Thyroid gland (tissue), 4 donors: ENCODE measurements around the gene NMRK2. TPM values are rescaled to one million over a fixed set of nuclear protein-coding genes. Genes with fewer than 3 reads are reported as not detected.
"Not testable (repeated sequence)": the region's sequence is repeated elsewhere in the genome, so short reads cannot be mapped to it uniquely, and the experiment has no call there.

Source experiments
- DNase-seq, 2 donors: peaks; one replicate each; pipeline ENCODE4 v3.0.0-alpha.2; 2019
- H3K27ac ChIP-seq, 3 donors: fragments of 200-600 bp; sonication (generic); 1 replicate in 2 of 3; 2 replicates in 1 of 3; pipeline ENCODE4 v1.5.1; 2016 to 2019; ENCODE audit warnings: mild to moderate bottlenecking in 1 of 3, moderate library complexity in 1 of 3
- H3K27me3 ChIP-seq: fragments of 200-600 bp; sonication (generic); one replicate; pipeline ENCODE4 v1.5.1; 2019
- H3K36me3 ChIP-seq, 2 donors: fragments of 200-600 bp; sonication (generic); one replicate each; pipeline ENCODE4 v1.5.1; 2016 to 2019
- H3K4me1 ChIP-seq, 2 donors: fragments of 200-600 bp; sonication (generic); one replicate each; pipeline ENCODE4 v1.5.1; 2017 to 2019
- H3K4me3 ChIP-seq, 3 donors: fragments of 200-600 bp; sonication (generic); replicated peaks in 1 of 3; 1 replicate in 2 of 3; 2 replicates in 1 of 3; pipeline ENCODE4 v1.5.1; 2016; ENCODE audit warnings: mild to moderate bottlenecking in 1 of 3
- H3K9me3 ChIP-seq: fragments of 200-600 bp; sonication (generic); one replicate; pipeline ENCODE4 v1.5.1; 2017
- CTCF ChIP-seq, 6 experiments: fragments of 200-600 bp in 3 of 6; fragments of 450-650 bp in 3 of 6; sonication (generic) in 3 of 6; IDR thresholded peaks; one replicate each; pipeline ENCODE4 v1.5.1; 2016 to 2019; ENCODE audit warnings: antibody characterized with exemption in 6 of 6, mild to moderate bottlenecking in 2 of 6, inconsistent platforms in 1 of 6, moderate library complexity in 1 of 6
- POLR2A ChIP-seq, 2 donors: fragments of 450-650 bp; IDR thresholded peaks; one replicate each; pipeline ENCODE4 v1.6.1; 2017; ENCODE audit warnings: antibody characterized with exemption in 2 of 2, mild to moderate bottlenecking in 2 of 2, moderate library complexity in 1 of 2
- WGBS, 2 donors: methylation state at CpG; one replicate each; pipeline ENCODE4 v1.1.5; 2017; 5-methylcytosine and 5-hydroxymethylcytosine counted together
- intact Hi-C: fragments of 100-400 bp; cut with DNase I; formaldehyde crosslinking; loops from one replicate; pipeline ENCODE4 v1.15.1; 2023
- total RNA-seq, 4 donors: library from RNA; depleted of rRNA; stranded (reverse); fragments of >200 nt; gene quantifications; one replicate each; pipeline ENCODE4 v1.2.3, GENCODE V29; 2016

The NMRK2 gene
- total RNA-seq, 4 donors from 2014 or later = not detected

- 82 to 87% methylated on average over 8 of the region's 8 CpGs for WGBS, 2 donors
- TF ChIP-seq POLR2A (IDR thresholded peaks at IDR 0.05) (no peak), CTCF (IDR thresholded peaks at IDR 0.05) (no peak)
Measured at GRCh38 chr19:3942790-3943409, 10.0 kb downstream of the NMRK2 start.

GRCh38 chr19:3944018-3944721 lies 11.3 kb downstream of the NMRK2 start:
- Histone ChIP-seq H3K4me1 (no peaks in the 10 kb centered on the region), H3K9me3 (no peaks in the 10 kb centered on the region), H3K27ac (no peak overlapping the region), H3K4me3 (no peak overlapping the region), H3K27me3 (no peaks in the 10 kb centered on the region), H3K36me3 (no peaks in the 10 kb centered on the region)
- TF ChIP-seq POLR2A (IDR thresholded peaks at IDR 0.05) (no peak), CTCF (IDR thresholded peaks at IDR 0.05) (no peak)
- no peak for DNase-seq
- intact Hi-C loops = no loop called here
- WGBS, 2 donors = 81 to 84% methylated on average over 11 of the region's 11 CpGs

More at GRCh38 chr19:3942790-3943409, 10.0 kb downstream of the NMRK2 start:
- Histone ChIP-seq H3K27ac (no peak overlapping the region), H3K4me3 (no peak overlapping the region), H3K36me3 (no peaks in the 10 kb centered on the region), H3K27me3 (no peaks in the 10 kb centered on the region), H3K4me1 (no peaks in the 10 kb centered on the region), H3K9me3 (no peaks in the 10 kb centered on the region)
- intact Hi-C loops = no loop called here
- no peak for DNase-seq

- H3K27ac ChIP-seq = no peak overlapping the region
- H3K4me3 ChIP-seq = no peak overlapping the region
- H3K36me3 ChIP-seq = no peaks in the 10 kb centered on the region
- H3K9me3 ChIP-seq = no peaks in the 10 kb centered on the region
- H3K27me3 ChIP-seq = no peaks in the 10 kb centered on the region
- DNase-seq = no peak
- TF ChIP-seq CTCF (IDR thresholded peaks at IDR 0.05) (no peak), POLR2A (IDR thresholded peaks at IDR 0.05) (no peak)
- no peaks in the 10 kb centered on the region for H3K4me1 ChIP-seq
- intact Hi-C loops = no loop called here
- whole genome bisulfite sequencing, 2 donors = 42% methylated on average over 2 of the region's 2 CpGs
Measured at GRCh38 chr19:3945838-3946237, 13.0 kb downstream of the NMRK2 start.

GRCh38 chr19:3947316-3947933 lies 14.6 kb downstream of the NMRK2 start:
- H3K36me3 ChIP-seq, H3K27ac ChIP-seq, H3K4me1 ChIP-seq, intact Hi-C loops, H3K9me3 ChIP-seq, DNase-seq, H3K4me3 ChIP-seq, H3K27me3 ChIP-seq: not testable (repeated sequence)
- WGBS, 2 donors = 88 to 89% methylated on average over 15 of the region's 15 CpGs

GRCh38 chr19:3949294-3949693 lies 16.4 kb downstream of the NMRK2 start:
- no peak for DNase-seq
- intact Hi-C loops = no loop called here
- Histone ChIP-seq H3K27ac (no peak overlapping the region), H3K4me3 (no peak overlapping the region), H3K36me3 (no peaks in the 10 kb centered on the region), H3K27me3 (no peaks in the 10 kb centered on the region), H3K9me3 (no peaks in the 10 kb centered on the region), H3K4me1 (no peaks in the 10 kb centered on the region)
- WGBS, 2 donors = 61 to 83% methylated on average over 3 to 8 of the region's 11 CpGs
- no peak for TF ChIP-seq POLR2A (IDR thresholded peaks at IDR 0.05)
- TF ChIP-seq CTCF (IDR thresholded peaks at IDR 0.05) = no peak
